GM12875 (cell line): ENCODE data around the gene C1QBP.

ENCODE experiments used
- H3K4me3 ChIP-seq: one replicate; pipeline ENCODE4 v1.5.1; 2011; ENCODE audit warnings: low read depth, low read length, control low read depth
- TF ChIP-seq, protein P1 (sequence below): IDR thresholded peaks from 2 replicates; pipeline ENCODE4 v1.5.1; 2011; ENCODE audit warnings: low read depth, mild to moderate bottlenecking, control low read depth, inconsistent platforms, low read length, moderate library complexity, borderline replicate concordance; ENCODE audit not compliant: insufficient read depth

The C1QBP gene

GRCh38 chr17:5408186-5408585 is 30.8 kb downstream of the C1QBP start:
- TF ChIP-seq, protein P1, sequence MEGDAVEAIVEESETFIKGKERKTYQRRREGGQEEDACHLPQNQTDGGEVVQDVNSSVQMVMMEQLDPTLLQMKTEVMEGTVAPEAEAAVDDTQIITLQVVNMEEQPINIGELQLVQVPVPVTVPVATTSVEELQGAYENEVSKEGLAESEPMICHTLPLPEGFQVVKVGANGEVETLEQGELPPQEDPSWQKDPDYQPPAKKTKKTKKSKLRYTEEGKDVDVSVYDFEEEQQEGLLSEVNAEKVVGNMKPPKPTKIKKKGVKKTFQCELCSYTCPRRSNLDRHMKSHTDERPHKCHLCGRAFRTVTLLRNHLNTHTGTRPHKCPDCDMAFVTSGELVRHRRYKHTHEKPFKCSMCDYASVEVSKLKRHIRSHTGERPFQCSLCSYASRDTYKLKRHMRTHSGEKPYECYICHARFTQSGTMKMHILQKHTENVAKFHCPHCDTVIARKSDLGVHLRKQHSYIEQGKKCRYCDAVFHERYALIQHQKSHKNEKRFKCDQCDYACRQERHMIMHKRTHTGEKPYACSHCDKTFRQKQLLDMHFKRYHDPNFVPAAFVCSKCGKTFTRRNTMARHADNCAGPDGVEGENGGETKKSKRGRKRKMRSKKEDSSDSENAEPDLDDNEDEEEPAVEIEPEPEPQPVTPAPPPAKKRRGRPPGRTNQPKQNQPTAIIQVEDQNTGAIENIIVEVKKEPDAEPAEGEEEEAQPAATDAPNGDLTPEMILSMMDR = no peak
- H3K4me3 ChIP-seq = no peak overlapping the region

GRCh38 chr17:5405400-5405799 is 33.6 kb downstream of the C1QBP start:
- TF ChIP-seq, protein P1 = no peak

DNA sequence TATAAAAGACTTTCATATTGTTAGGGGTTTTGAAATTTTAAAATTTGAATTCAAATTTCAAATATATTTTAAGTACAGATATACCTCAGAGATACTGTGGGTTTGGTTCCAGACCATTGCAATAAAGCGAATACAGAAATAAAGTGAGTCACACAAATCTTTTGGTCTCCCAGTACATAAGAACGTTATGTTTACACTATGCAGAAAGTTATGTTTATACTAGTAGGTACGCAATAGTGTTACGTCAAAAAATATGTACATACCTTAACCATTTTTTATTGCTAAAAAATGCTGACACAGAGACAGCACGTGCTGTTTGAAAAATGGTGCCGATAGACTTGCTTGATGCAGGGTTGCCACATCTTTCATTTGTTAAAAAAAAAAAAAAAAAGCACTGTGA is 39.2 kb downstream of the C1QBP start:
- TF ChIP-seq, protein P1 = no peak
- no peak overlapping the region for H3K4me3 ChIP-seq

More at GRCh38 chr17:5405400-5405799, 33.6 kb downstream of the C1QBP start:
- no peak overlapping the region for H3K4me3 ChIP-seq

- no peak overlapping the region for H3K4me3 ChIP-seq
- TF ChIP-seq, protein P1 = no peak
Observed at GRCh38 chr17:5396612-5397011, 42.3 kb downstream of the C1QBP start.

DNA sequence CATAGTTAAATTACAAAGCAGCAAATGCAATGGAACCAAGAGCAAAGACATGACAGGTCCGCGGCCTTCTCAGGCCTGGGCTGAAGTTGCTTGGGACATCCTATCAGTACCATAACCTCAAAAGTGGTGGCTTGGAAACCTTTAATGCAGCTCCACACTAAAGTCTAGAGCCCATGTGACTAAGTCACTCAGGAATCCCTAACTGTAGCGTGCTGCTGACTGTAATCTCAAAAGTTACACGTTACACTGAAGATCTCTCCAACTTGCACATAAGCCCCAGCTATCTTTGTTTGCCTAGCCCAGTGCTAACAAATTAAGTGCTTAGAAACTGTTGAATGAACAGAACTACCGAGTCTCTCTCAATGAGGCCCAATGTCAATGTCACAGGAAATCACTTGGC is 47.3 kb downstream of the C1QBP start:
- TF ChIP-seq, protein P1 = no peak
- H3K4me3 ChIP-seq = no peak overlapping the region
